ENCODE data around the gene CGA.

The CGA gene

DNA sequence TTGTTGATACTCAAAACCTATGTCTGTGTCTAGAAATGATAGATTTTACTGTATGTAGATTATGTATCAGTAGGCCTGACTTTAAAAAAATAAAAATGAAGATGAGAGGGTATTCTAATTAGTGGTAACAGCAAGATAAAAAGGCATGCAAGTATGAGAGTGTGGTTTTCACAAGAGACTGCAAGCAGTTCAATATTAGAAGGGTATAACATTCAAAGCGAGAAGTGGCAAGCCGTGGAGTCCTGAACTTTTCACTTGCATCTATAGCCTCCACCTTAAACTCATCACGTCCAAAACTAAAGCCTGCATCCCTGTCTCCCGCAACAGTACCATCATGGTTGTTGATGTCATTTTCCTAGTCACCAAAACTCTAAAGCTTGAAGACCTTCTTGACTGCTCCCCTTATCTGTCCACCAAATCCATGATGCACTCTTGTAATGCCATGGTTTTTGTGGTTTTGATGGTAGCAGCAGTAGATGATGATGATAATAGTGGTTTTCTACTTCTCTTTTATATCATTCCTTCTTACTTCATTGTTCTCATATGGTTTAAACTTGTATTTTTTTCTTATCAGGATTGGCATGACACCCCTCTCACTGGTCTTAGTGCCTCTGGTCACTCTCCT is 9.2 kb upstream of the CGA start:
- Mint-ChIP-seq H3K27ac (no peak overlapping the region), H3K36me3 (ENCODE audit: insufficient read depth) (no peaks in the 10 kb centered on the region), H3K27me3 (no peaks in the 10 kb centered on the region), H3K4me3 (no peak overlapping the region), H3K4me1 (ENCODE audit: low read depth in 2 of 2) (no peaks in the 10 kb centered on the region), H3K9me3 (no peaks in the 10 kb centered on the region)
- ATAC-seq (replicated peaks) (no peak), DNase-seq (no peak)

DNA sequence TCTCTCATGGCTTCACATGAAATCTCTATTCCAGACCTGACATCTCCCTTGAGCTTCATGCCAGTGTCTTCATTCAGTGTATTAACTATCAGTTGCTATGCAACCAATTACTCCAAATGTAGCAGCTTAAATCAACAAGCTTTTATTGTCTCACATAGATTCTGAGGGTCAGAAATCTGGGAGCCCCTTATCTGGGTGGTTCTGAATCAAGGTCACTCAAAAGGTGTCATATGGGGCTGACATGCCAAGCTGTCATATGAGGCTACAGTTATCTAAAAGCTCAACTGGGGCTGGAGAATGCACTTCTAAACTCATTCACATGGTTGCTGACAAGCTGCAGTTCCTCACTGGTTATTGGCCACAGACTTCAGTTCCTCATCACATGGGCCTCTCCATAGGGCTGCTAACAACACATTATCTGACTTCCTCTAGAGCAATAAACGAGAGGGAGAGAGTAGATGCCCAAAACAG is 7.3 kb upstream of the CGA start:
- DNase-seq (no peak), ATAC-seq (replicated peaks) (no peak)
- H3K4me1 Mint-ChIP-seq (ENCODE audit: low read depth in 2 of 2), result no peaks in the 10 kb centered on the region
- H3K27ac Mint-ChIP-seq, result no peak overlapping the region
- H3K4me3 Mint-ChIP-seq, result no peak overlapping the region
- H3K9me3 Mint-ChIP-seq, result no peaks in the 10 kb centered on the region
- H3K27me3 Mint-ChIP-seq, result no peaks in the 10 kb centered on the region
- no peaks in the 10 kb centered on the region for H3K36me3 Mint-ChIP-seq (ENCODE audit: insufficient read depth)

DNA sequence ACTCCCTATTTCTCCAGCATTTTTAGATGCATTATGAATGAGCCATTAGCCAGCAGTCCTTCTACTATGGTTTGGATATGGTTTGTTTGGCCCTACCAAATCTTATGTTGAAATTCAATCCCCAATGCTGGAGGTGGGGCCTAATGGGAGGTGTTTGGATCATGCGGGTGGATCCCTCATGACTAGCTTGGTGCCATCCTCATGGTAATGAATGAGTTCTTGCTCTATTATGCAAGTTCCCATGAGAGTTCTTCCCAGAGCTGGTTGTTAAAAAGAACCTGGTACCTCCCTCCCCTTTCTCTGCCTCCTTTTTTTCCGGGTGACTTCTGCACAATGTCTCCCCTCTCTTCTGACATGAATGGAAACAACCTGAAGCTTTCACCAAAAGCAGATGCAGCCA is 6.2 kb upstream of the CGA start:
- Mint-ChIP-seq H3K4me3 (no peak overlapping the region), H3K9me3 (no peaks in the 10 kb centered on the region), H3K36me3 (ENCODE audit: insufficient read depth) (no peaks in the 10 kb centered on the region), H3K27me3 (peaks cover 3 to 7% of the 10 kb centered on the region in 2 donors), H3K4me1 (ENCODE audit: low read depth in 2 of 2) (no peaks in the 10 kb centered on the region), H3K27ac (no peak overlapping the region)
- ATAC-seq (replicated peaks) (no peak), DNase-seq (no peak)

DNA sequence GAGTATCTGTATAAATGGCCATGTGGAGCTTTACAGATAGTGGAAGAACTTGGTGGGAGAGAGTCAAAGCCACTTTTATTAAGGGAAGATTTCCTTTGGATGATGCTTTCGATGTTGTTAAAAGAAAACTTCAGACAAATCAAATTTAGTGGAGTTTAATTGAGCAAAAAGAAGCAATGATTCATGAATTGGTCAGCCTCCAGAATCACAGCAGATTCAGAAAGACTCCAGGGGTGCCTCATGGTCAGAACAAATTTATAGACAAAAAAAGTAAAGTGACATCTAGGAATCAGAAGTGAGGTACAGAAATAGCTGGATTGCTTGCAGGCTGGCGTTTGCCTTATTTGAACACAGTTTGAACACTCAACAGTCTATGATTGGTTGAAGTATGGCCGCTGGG is 5.3 kb upstream of the CGA start:
- H3K36me3 Mint-ChIP-seq (ENCODE audit: insufficient read depth), result no peaks in the 10 kb centered on the region
- DNase-seq (no peak), ATAC-seq (replicated peaks) (no peak)
- no peak overlapping the region for H3K27ac Mint-ChIP-seq
- H3K4me3 Mint-ChIP-seq, result no peak overlapping the region
- no peaks in the 10 kb centered on the region for H3K4me1 Mint-ChIP-seq (ENCODE audit: low read depth in 2 of 2)
- H3K27me3 Mint-ChIP-seq, result peaks cover 10 to 13% of the 10 kb centered on the region in 2 donors
- no peaks in the 10 kb centered on the region for H3K9me3 Mint-ChIP-seq

DNA sequence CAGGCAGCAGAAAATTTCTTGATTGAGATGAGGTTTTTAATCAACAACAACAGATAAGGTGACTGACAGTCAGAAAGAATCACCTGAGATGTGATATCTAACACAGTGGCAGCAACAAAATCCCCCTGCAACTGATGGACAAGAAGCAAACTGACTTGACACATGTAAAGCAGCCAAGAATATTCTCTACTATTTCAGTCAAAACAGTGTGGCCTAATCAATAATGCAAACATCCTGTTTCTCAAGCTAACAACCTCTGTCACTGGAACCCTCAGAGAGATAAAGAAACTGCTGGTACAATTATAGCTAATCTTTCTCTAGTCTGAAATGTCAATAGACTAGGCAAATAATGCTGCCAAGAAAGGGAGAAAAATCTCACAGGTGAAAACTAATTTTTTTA is 4.6 kb upstream of the CGA start:
- Mint-ChIP-seq H3K27me3 (peaks cover 16 to 20% of the 10 kb centered on the region in 2 donors), H3K4me1 (ENCODE audit: low read depth in 2 of 2) (no peaks in the 10 kb centered on the region), H3K4me3 (no peak overlapping the region), H3K36me3 (ENCODE audit: insufficient read depth) (no peaks in the 10 kb centered on the region), H3K27ac (no peak overlapping the region), H3K9me3 (no peaks in the 10 kb centered on the region)
- ATAC-seq (replicated peaks), result no peak
- DNase-seq, result no peak

DNA sequence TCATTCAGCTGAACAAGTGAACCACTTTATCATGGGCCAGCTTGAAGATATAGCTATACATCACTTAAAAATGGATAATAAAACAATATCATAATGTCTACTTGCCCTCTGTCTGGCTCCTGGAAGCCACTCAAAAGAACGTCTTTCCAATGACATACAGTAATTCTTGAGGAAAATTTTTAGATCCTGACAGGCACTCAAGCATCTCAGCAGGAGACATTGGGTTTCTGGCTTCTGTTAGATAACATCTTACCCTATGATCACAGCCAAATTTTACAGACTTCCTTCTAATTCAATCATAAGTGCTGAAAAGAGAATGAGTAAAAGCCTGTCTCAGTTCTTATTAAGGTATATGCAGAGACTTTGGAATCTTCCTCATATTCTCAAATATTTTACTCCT is 330 bp downstream of the CGA start:
- Mint-ChIP-seq H3K9me3 (no peaks in the 10 kb centered on the region), H3K36me3 (ENCODE audit: insufficient read depth) (no peaks in the 10 kb centered on the region), H3K4me3 (no peak overlapping the region), H3K27ac (no peak overlapping the region), H3K4me1 (ENCODE audit: low read depth in 2 of 2) (no peaks in the 10 kb centered on the region), H3K27me3 (peaks cover 23 to 25% of the 10 kb centered on the region in 2 donors)
- no peak for DNase-seq
- no peak for ATAC-seq (replicated peaks)

DNA sequence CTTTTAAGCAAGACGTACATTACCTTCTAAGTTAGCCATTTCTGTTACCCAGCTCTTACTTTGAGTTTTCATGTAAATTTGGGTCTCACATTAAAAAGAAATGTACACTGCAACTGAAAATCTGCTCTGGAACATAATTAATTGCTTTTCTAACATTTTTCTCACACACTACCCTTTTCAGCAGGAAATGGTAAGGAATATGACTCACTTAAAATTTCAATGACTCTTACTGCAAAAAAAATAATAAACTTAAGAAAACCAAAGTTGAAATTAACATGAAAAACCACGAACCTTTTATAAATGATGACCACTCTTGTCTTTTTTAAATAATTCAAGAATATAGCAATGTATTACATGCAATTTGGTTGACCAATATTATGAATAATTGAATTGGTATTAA is 1.3 kb downstream of the CGA start:
- Mint-ChIP-seq H3K4me1 (ENCODE audit: low read depth in 2 of 2) (no peaks in the 10 kb centered on the region), H3K27ac (no peak overlapping the region), H3K36me3 (ENCODE audit: insufficient read depth) (no peaks in the 10 kb centered on the region), H3K27me3 (peaks cover 23 to 25% of the 10 kb centered on the region in 2 donors), H3K9me3 (no peaks in the 10 kb centered on the region), H3K4me3 (no peak overlapping the region)
- no peak for DNase-seq
- ATAC-seq (replicated peaks), result no peak

DNA sequence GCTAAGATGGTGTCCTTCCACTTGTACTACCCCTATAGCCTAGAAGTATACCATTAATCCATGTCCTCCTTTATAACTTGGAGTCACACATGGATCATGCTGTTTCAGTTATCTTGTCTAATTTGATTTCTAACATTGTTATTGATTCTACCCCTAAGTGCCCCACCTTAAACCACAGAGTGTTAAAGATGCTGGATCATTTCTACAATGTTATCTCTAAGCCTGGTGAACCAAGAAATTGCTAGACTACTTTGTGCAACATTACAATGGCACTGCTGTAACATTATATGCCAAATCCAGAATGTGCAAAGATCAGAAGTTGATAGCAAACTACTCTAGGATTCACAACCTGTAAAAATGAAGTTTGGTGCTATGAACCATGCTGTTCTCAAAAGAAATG is 1.7 kb downstream of the CGA start:
- no peak for ATAC-seq (replicated peaks)
- H3K9me3 Mint-ChIP-seq, result no peaks in the 10 kb centered on the region
- no peak overlapping the region for H3K27ac Mint-ChIP-seq

DNA sequence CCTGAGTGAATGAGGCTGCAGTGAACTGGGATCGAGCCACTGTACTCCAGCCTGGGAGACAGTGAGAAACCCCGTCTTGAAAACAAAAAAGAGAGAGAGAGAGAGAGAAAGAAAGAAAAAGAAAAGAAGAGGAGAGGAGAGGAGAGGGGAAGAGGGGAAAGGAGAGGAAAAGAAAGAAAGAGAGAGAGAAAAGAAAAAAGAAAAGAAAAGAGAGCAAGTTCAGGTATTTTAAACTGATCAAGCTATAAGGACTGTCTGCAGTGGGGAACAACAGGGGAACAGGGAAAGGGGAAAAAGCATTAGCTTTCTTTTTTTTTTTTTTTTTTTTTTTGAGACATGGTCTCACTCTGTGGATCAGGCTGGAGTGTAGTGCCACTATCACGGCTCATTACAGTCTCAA is 2.5 kb downstream of the CGA start:
- no peaks in the 10 kb centered on the region for H3K4me1 Mint-ChIP-seq (ENCODE audit: low read depth in 2 of 2)
- DNase-seq (no peak), ATAC-seq (replicated peaks) (no peak)
- peaks cover 23 to 25% of the 10 kb centered on the region in 2 donors for H3K27me3 Mint-ChIP-seq
- no peaks in the 10 kb centered on the region for H3K9me3 Mint-ChIP-seq
- H3K36me3 Mint-ChIP-seq (ENCODE audit: insufficient read depth), result no peaks in the 10 kb centered on the region
- H3K27ac Mint-ChIP-seq, result no peak overlapping the region
- H3K4me3 Mint-ChIP-seq, result no peak overlapping the region

More for the DNA sequence above, 1.7 kb downstream of the CGA start:
- H3K4me3 Mint-ChIP-seq, result no peak overlapping the region
- no peaks in the 10 kb centered on the region for H3K4me1 Mint-ChIP-seq (ENCODE audit: low read depth in 2 of 2)
- H3K36me3 Mint-ChIP-seq (ENCODE audit: insufficient read depth), result no peaks in the 10 kb centered on the region
- no peak for DNase-seq
- H3K27me3 Mint-ChIP-seq, result peaks cover 23 to 25% of the 10 kb centered on the region in 2 donors

DNA sequence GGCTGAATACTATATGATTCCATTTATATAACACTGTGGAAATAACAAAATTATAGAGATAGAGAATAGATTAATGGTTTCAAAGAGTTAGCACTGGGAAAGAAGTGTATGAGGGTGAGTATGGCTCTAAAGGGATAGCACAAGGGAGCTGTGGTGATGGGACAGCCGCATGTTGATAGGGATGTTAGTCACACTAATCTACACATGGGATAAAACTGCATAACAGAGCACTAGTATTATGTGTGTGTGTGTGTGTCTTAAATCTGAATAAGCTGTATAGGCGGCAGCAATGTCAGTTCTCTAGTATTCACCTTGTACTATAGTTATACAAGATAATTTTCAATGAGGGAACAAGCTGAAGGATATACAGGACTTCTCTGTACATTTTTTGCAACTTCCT is 5.8 kb downstream of the CGA start:
- Mint-ChIP-seq H3K27me3 (peaks cover 18 to 29% of the 10 kb centered on the region in 2 donors), H3K27ac (no peak overlapping the region), H3K36me3 (ENCODE audit: insufficient read depth) (no peaks in the 10 kb centered on the region), H3K4me3 (no peak overlapping the region), H3K9me3 (no peaks in the 10 kb centered on the region), H3K4me1 (ENCODE audit: low read depth in 2 of 2) (no peaks in the 10 kb centered on the region)
- DNase-seq (no peak), ATAC-seq (replicated peaks) (no peak)

DNA sequence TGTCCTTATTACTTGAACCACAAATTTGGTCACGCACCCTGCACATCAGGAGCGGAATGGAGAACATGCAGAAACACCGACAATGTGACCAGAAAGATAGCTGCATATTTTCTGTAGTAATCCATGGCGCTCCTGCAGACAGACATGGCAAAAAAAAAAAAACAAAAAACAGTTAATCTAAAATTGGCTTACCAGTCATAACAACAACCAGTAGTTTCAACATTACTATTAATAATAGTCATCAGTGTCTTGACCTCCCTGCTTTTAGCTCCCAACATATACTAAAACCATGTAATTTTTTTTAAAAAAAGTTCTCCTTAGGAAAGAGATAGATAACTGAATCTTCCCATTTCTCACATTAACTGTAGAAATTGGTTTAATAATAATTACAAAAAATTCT is 6.8 kb downstream of the CGA start:
- no peaks in the 10 kb centered on the region for H3K9me3 Mint-ChIP-seq
- H3K4me3 Mint-ChIP-seq, result no peak overlapping the region
- no peaks in the 10 kb centered on the region for H3K4me1 Mint-ChIP-seq (ENCODE audit: low read depth in 2 of 2)
- no peak overlapping the region for H3K27ac Mint-ChIP-seq
- peaks cover 20 to 28% of the 10 kb centered on the region in 2 donors for H3K27me3 Mint-ChIP-seq
- no peaks in the 10 kb centered on the region for H3K36me3 Mint-ChIP-seq (ENCODE audit: insufficient read depth)
- DNase-seq (no peak), ATAC-seq (replicated peaks) (no peak)

DNA sequence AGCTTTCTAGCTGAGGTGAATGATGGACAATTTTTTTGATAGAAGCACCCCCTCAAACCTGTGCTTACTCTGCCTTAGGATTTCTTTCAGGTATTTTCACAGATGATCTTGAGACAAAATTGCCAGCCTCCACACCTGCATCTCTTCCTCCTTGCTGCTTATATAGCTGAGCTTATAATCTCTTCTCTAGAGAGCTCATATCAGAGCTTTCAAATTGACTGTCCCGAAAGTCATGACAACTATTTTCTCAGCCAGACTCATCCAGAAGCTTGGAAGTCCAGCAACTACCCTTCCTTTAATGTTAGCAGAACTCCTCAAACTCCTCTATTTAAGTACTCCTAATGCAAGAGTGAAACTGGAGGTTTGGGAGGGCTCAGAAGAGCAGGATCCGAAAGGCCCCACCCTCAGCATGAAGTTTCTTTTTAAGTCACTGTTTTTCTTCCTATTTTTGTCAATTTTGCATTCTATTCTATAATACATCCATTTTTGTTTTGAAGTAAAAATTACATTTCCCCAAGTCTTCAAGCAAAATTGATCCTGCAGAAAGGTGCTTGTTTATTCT is 12.7 kb downstream of the CGA start:
- H3K27ac Mint-ChIP-seq, result no peak overlapping the region
- DNase-seq (no peak), ATAC-seq (replicated peaks) (no peak)
- H3K9me3 Mint-ChIP-seq, result no peaks in the 10 kb centered on the region
- H3K36me3 Mint-ChIP-seq (ENCODE audit: insufficient read depth), result no peaks in the 10 kb centered on the region
- no peak overlapping the region for H3K4me3 Mint-ChIP-seq
- no peaks in the 10 kb centered on the region for H3K4me1 Mint-ChIP-seq (ENCODE audit: low read depth in 2 of 2)
- peaks cover 37 to 65% of the 10 kb centered on the region in 2 donors for H3K27me3 Mint-ChIP-seq

DNA sequence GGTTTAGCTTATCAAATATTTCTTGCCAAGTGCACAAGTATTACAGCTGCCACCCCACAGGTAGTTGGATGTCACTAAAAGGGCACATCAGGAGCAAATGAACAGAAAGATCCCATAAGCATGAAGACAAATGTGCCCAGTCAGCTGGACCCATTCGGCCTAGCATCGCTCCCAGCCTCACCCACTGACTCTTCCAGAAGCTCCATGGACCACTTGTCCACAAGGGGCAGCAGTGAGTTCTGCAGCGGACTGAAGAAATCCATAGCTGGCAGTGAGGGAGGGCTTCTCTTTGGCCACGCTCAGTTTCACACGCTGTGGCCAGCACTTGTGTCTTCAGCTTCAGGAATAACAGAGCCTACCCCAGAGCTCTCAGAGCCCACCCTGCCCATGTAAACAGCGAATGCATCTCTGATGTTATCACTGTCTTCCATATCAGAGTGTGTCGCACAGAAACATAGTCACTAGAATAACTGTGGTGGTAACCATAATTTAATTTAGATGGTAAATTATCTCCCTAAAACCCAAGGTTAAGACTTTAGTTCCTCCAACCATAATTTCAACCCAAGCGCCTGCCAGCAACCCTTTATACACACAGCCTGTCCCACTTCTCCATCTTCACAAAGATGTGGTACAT is 15.8 kb downstream of the CGA start:
- DNase-seq (peak; percentile 35 to 47 (median 38)), ATAC-seq (replicated peaks) (peak; percentile 46)
- H3K27me3 Mint-ChIP-seq, result peaks cover 24 to 43% of the 10 kb centered on the region in 2 donors
- no peaks in the 10 kb centered on the region for H3K36me3 Mint-ChIP-seq (ENCODE audit: insufficient read depth)
- no peaks in the 10 kb centered on the region for H3K4me1 Mint-ChIP-seq (ENCODE audit: low read depth in 2 of 2)
- no peaks in the 10 kb centered on the region for H3K9me3 Mint-ChIP-seq
- H3K4me3 Mint-ChIP-seq, result no peak overlapping the region
- H3K27ac Mint-ChIP-seq, result no peak overlapping the region

DNA sequence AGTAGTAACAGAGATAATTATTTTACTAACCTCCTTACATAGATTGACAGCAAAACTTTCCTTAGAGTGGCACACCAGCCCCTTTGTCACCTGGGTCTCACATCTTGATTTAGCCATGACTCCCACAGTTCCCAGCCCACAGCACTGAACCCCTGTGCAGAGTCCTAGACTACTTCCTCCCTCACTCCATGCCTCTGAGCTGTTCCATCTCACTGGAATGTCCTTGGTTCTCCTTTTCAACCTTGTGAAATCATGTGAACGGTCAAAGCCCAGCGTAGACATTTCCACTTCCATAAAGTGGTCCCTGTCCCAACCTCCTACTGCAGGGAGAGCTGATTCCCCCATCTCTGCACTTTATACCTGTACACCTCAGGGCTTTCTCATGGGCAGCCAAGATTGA is 19.7 kb downstream of the CGA start:
- DNase-seq (no peak), ATAC-seq (replicated peaks) (no peak)
- no peak overlapping the region for H3K27ac Mint-ChIP-seq
- no peaks in the 10 kb centered on the region for H3K36me3 Mint-ChIP-seq (ENCODE audit: insufficient read depth)
- H3K4me3 Mint-ChIP-seq, result no peak overlapping the region
- H3K4me1 Mint-ChIP-seq (ENCODE audit: low read depth in 2 of 2), result no peaks in the 10 kb centered on the region
- no peaks in the 10 kb centered on the region for H3K9me3 Mint-ChIP-seq
- H3K27me3 Mint-ChIP-seq, result peaks cover 21 to 22% of the 10 kb centered on the region in 2 donors

Data from effector memory CD8-positive, alpha-beta T cell (primary cell).